ENCODE measurements around the gene NFIA.

- TF ChIP-seq EZH2 (IDR thresholded peaks at IDR 0.05) (no peak), POLR2AphosphoS5 (IDR thresholded peaks at IDR 0.05; ENCODE audit: borderline replicate concordance, low read depth, low read length) (no peak), FOXP2 (optimal IDR thresholded peaks at IDR 0.05; ENCODE audit: control extremely low read depth, extremely low read length, insufficient read depth) (no peak)
These were observed 122.2 kb downstream of the NFIA start for GRCh38 chr1:61204528-61204927.
